Trophoblast cell (in vitro differentiated cells and primary cell): ENCODE data around the gene OVCA2.
A peak's percentile ranks its signal among the peaks of the same experiment; 100 is the strongest.

Source experiments
- DNase-seq, 2 donors: peaks; one replicate each; pipeline ENCODE4 v3.0.0-alpha.2; 2016
- H2AFZ ChIP-seq: 2 replicates; pipeline ENCODE4 v1.6.1; 2013; ENCODE audit warnings: low read length, moderate library complexity, mild to moderate bottlenecking; ENCODE audit not compliant: insufficient read depth, poor library complexity
- H2AK5ac ChIP-seq: 2 replicates; pipeline ENCODE4 v1.6.1; 2013; ENCODE audit warnings: mild to moderate bottlenecking, low read length
- H2BK120ac ChIP-seq: 2 replicates; pipeline ENCODE4 v1.6.1; 2013; ENCODE audit warnings: low read length, mild to moderate bottlenecking, moderate library complexity; ENCODE audit not compliant: insufficient read depth, poor library complexity
- H2BK12ac ChIP-seq: 2 replicates; pipeline ENCODE4 v1.6.1; 2013; ENCODE audit warnings: mild to moderate bottlenecking, low read length, moderate library complexity
- H2BK5ac ChIP-seq: 2 replicates; pipeline ENCODE4 v1.6.1; 2013; ENCODE audit warnings: low read length, low read depth, moderate library complexity, mild to moderate bottlenecking; ENCODE audit not compliant: poor library complexity
- H3K14ac ChIP-seq: 2 replicates; pipeline ENCODE4 v1.6.1; 2013; ENCODE audit warnings: mild to moderate bottlenecking, low read length
- H3K18ac ChIP-seq: 2 replicates; pipeline ENCODE4 v1.6.1; 2013; ENCODE audit warnings: mild to moderate bottlenecking, low read length
- H3K23ac ChIP-seq: 2 replicates; pipeline ENCODE4 v1.6.1; 2013; ENCODE audit warnings: low read length
- H3K27ac ChIP-seq: 2 replicates; pipeline ENCODE4 v1.5.1; 2013; ENCODE audit warnings: low read depth, mild to moderate bottlenecking, inconsistent platforms, low read length, moderate library complexity
- H3K27me3 ChIP-seq: 2 replicates; pipeline ENCODE4 v1.6.1; 2013; ENCODE audit warnings: inconsistent platforms, mild to moderate bottlenecking, low read length, moderate library complexity; ENCODE audit not compliant: insufficient read depth
- H3K36me3 ChIP-seq, 2 experiments: 1 replicate in 1 of 2; 2 replicates in 1 of 2; pipeline ENCODE4 v1.6.1; 2013; ENCODE audit warnings: low read length in 2 of 2, mild to moderate bottlenecking in 2 of 2, moderate library complexity in 1 of 2; ENCODE audit not compliant: insufficient read depth in 2 of 2, control insufficient read depth in 1 of 2
- H3K4ac ChIP-seq: 2 replicates; pipeline ENCODE4 v1.6.1; 2013; ENCODE audit warnings: low read depth, mild to moderate bottlenecking, low read length, moderate library complexity
- H3K4me1 ChIP-seq, 2 experiments: 1 replicate in 1 of 2; 2 replicates in 1 of 2; pipeline ENCODE4 v1.6.1; 2013; ENCODE audit warnings: low read length in 2 of 2, mild to moderate bottlenecking in 2 of 2, moderate library complexity in 1 of 2; ENCODE audit not compliant: insufficient read depth in 2 of 2, control insufficient read depth in 1 of 2
- H3K4me2 ChIP-seq: 2 replicates; pipeline ENCODE4 v1.6.1; 2013; ENCODE audit warnings: inconsistent platforms, mild to moderate bottlenecking, low read length, moderate library complexity
- H3K4me3 ChIP-seq: 2 replicates; pipeline ENCODE4 v1.5.1; 2013; ENCODE audit warnings: mild to moderate bottlenecking, low read depth, low read length, inconsistent platforms
- H3K79me1 ChIP-seq: one replicate; pipeline ENCODE4 v1.6.1; 2013; ENCODE audit warnings: low read length
- H3K79me2 ChIP-seq: 2 replicates; pipeline ENCODE4 v1.6.1; 2013; ENCODE audit warnings: low read length, mild to moderate bottlenecking; ENCODE audit not compliant: control insufficient read depth, insufficient read depth, poor library complexity
- H3K9ac ChIP-seq: 2 replicates; pipeline ENCODE4 v1.6.1; 2013; ENCODE audit warnings: mild to moderate bottlenecking, low read length
- H3K9me3 ChIP-seq: 2 replicates; pipeline ENCODE4 v1.6.1; 2013; ENCODE audit warnings: low read depth, mild to moderate bottlenecking, control low read depth, inconsistent platforms, low read length; ENCODE audit not compliant: insufficient read depth
- H4K12ac ChIP-seq: 2 replicates; pipeline ENCODE4 v1.6.1; 2013; ENCODE audit warnings: low read depth, mild to moderate bottlenecking, low read length, moderate library complexity
- H4K8ac ChIP-seq: 2 replicates; pipeline ENCODE4 v1.6.1; 2013; ENCODE audit warnings: low read depth, mild to moderate bottlenecking, low read length, moderate library complexity
- H4K91ac ChIP-seq: one replicate; pipeline ENCODE4 v1.6.1; 2013; ENCODE audit warnings: low read depth, mild to moderate bottlenecking, low read length, moderate library complexity
- WGBS: extraction: QIAGEN DNeasy Blood & Tissue Kit; methylation state at CpG from one replicate; pipeline ENCODE4 v1.1.7; 2013; ENCODE audit warnings: missing lambda C conversion rate; ENCODE audit not compliant: insufficient read length, insufficient coverage; ENCODE audit errors: extremely low coverage; 5-methylcytosine and 5-hydroxymethylcytosine counted together

Gene OVCA2

DNA sequence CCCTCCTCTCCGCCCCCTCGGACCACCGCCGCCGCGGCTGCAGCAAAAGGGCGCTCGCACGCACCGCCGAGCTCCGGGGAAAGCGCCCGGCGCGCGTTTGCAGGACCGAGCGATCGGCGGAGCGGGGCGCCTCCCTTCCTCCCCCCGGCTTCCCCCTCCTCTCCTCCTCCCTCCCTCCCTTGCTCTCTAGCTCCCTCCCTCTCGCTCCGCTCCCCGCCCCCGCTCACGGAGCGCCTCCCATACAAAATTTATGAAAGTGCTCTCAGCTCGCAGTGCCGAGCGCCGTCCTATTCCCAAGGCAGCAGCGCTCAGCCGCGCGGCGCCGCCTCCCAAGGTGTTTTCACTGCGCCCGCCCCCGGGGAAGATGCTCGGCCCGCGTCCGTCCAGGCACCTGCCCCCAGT is 16.6 kb upstream of the OVCA2 start, which contains the start of gene RTN4RL1:
TSS of gene RTN4RL1 (minus strand) at position 115 of the 402 bp plus-strand sequence. CDS start 469 bp downstream, outside the sequence.
- Histone ChIP-seq H2BK12ac (no peak within 1 kb of the TSS), H3K27me3 (peaks cover 52% of the 10 kb centered on the region), H3K4ac (no peak within 1 kb of the TSS), H3K4me2 (peak within 1 kb of the TSS; percentile 67), H3K79me1 (peaks cover 4% of the 10 kb centered on the region), H3K9ac (no peak within 1 kb of the TSS), H3K36me3 (no peaks in the 10 kb centered on the region), H3K4me3 (peak within 1 kb of the TSS; percentile 39), H3K18ac (no peak within 1 kb of the TSS), H4K91ac (no peak within 1 kb of the TSS), H3K4me1 (peaks cover 4 to 22% of the 10 kb centered on the region in 2 experiments), H3K27ac (no peak within 1 kb of the TSS), H3K23ac (no peak within 1 kb of the TSS), H2BK120ac (no peak within 1 kb of the TSS), H4K8ac (no peak within 1 kb of the TSS), H3K9me3 (peaks cover 4% of the 10 kb centered on the region), H2AFZ (no peak within 1 kb of the TSS), H2AK5ac (no peak within 1 kb of the TSS), H3K14ac (no peak within 1 kb of the TSS), H2BK5ac (no peak within 1 kb of the TSS), H3K79me2 (peaks cover 2% of the 10 kb centered on the region), H4K12ac (no peak within 1 kb of the TSS)
- peak; percentile 22 to 67 for DNase-seq
- WGBS: no CpG with 5 or more reads among the region's 47 CpGs

DNA sequence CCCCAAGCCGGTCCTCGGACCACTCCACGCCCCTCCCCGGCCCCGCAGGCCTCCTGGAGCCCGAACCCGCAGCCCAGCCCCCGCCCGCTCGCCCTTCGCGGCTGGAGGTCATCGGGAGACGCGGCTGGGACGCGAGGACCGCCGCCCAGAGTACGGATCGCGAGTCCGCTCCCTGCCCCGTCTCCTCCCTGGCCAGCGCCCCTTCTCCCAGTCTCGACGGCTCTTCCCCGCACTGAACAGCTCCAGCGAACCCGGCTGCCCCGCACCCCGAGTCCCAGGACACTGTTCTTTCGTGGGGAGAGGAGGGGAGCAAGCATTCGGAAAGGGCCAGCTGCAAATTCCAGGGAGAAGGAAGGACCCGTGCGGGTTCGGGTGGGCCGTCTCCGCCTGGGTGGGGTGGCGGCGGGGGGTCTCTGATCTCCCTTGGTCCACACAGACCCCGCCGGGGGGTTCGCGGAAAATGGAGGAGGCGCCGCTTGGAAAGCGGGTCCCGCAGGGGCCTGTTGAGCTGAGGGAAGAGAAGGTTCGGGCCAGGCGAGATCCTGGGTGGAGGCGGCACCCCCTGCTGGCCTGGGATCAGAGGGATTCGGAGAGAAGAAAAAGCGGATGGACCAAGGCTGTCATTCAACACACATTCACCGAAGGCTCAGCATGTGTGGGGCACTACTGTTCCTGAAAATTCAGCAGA is 16.1 kb upstream of the OVCA2 start:
- Histone ChIP-seq H3K4me3 (no peak overlapping the region), H3K27me3 (peaks cover 52% of the 10 kb centered on the region), H3K79me2 (peaks cover 3% of the 10 kb centered on the region), H3K36me3 (no peaks in the 10 kb centered on the region), H4K12ac (no peak overlapping the region), H3K9ac (no peak overlapping the region), H2BK120ac (no peak overlapping the region), H4K91ac (no peak overlapping the region), H3K4me1 (peaks cover 5 to 24% of the 10 kb centered on the region in 2 experiments), H4K8ac (no peak overlapping the region), H2BK12ac (no peak overlapping the region), H3K27ac (no peak overlapping the region), H2AK5ac (no peak overlapping the region), H3K4me2 (peak overlapping the region; percentile 67), H3K14ac (no peak overlapping the region), H3K23ac (no peak overlapping the region), H2BK5ac (no peak overlapping the region), H3K79me1 (peaks cover 7% of the 10 kb centered on the region), H3K18ac (no peak overlapping the region), H3K4ac (no peak overlapping the region), H2AFZ (no peak overlapping the region), H3K9me3 (peaks cover 4% of the 10 kb centered on the region)
- WGBS: no CpG with 5 or more reads among the region's 55 CpGs
- peak; percentile 47 to 74 for DNase-seq

DNA sequence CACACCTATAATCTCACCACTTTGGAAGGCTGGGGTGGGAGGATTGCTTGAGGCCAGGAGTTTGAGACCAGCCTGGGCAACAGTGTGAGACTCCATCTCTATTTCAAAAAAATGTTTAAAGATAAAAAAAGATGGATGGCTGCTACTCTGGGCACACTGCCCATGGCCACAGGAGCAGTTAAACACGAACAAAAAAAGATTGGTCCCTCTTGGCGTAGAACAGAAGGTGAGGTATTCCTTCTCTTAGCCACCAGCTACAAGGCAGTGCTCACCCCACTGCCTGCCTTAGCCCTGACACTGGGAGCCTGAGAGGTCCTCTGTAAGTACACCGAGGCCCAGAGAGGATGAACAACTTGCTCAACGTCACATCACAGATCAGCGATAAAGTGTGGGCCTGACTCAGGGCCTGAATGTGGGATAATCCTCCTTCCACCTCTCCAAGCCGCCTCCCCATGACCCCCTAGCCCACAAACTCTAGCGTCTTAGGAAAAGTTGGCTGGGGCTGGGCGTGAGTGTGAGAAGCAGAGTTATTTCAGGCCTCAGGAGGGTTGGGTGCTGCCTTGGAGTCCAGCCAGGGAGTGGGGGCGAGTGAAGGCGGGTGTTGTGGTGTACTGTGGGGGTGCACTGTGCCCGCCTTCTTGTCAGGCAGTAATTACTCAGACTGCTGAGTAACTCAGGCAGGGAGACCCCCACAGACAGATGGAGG is 14.1 kb upstream of the OVCA2 start:
- H3K4ac ChIP-seq: no peak overlapping the region
- peaks cover 7 to 26% of the 10 kb centered on the region in 2 experiments for H3K4me1 ChIP-seq
- H3K79me1 ChIP-seq: peaks cover 7% of the 10 kb centered on the region
- H3K4me3 ChIP-seq: no peak overlapping the region
- no peak overlapping the region for H2AK5ac ChIP-seq
- H3K23ac ChIP-seq: no peak overlapping the region
- no peak overlapping the region for H3K27ac ChIP-seq
- WGBS: no CpG with 5 or more reads among the region's 11 CpGs
- H4K91ac ChIP-seq: no peak overlapping the region
- H2BK5ac ChIP-seq: no peak overlapping the region
- H3K9me3 ChIP-seq: peaks cover 3% of the 10 kb centered on the region
- no peak overlapping the region for H2AFZ ChIP-seq
- H3K36me3 ChIP-seq: no peaks in the 10 kb centered on the region
- DNase-seq: no peak
- H3K4me2 ChIP-seq: no peak overlapping the region
- no peak overlapping the region for H4K12ac ChIP-seq
- H3K27me3 ChIP-seq: peaks cover 46% of the 10 kb centered on the region
- peaks cover 3% of the 10 kb centered on the region for H3K79me2 ChIP-seq
- H3K18ac ChIP-seq: no peak overlapping the region
- no peak overlapping the region for H4K8ac ChIP-seq
- no peak overlapping the region for H2BK120ac ChIP-seq
- H3K9ac ChIP-seq: no peak overlapping the region
- H3K14ac ChIP-seq: no peak overlapping the region
- no peak overlapping the region for H2BK12ac ChIP-seq

DNA sequence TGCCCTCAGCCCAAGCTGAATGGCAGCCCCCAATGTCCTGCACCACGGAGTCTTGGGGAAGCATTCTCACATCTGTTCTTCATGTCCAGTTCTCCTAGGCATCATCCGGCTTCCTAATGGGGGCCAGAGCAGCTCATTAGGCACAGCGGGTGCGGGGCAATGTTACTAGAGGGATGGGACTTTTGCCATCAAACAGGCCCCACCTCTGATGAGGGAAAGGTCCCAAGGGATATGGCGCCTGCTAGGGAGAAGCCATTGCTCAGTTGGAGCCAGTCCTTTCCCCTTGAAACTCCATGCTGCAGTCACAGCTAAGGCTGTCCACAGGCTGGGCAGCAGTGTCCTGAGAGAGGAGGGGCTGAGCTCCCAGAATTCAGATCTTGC is 13.6 kb upstream of the OVCA2 start:
- H3K79me1 ChIP-seq: peaks cover 7% of the 10 kb centered on the region
- H3K23ac ChIP-seq: no peak overlapping the region
- H3K27me3 ChIP-seq: peaks cover 40% of the 10 kb centered on the region
- peaks cover 3% of the 10 kb centered on the region for H3K79me2 ChIP-seq
- H2AK5ac ChIP-seq: no peak overlapping the region
- no peaks in the 10 kb centered on the region for H3K36me3 ChIP-seq
- peaks cover 7 to 26% of the 10 kb centered on the region in 2 experiments for H3K4me1 ChIP-seq
- no CpG with 5 or more reads among the region's 5 CpGs for WGBS
- no peak overlapping the region for H3K18ac ChIP-seq
- H4K8ac ChIP-seq: no peak overlapping the region
- no peak overlapping the region for H2BK5ac ChIP-seq
- no peak overlapping the region for H3K4ac ChIP-seq
- H2AFZ ChIP-seq: no peak overlapping the region
- H3K27ac ChIP-seq: no peak overlapping the region
- H3K4me2 ChIP-seq: no peak overlapping the region
- no peak overlapping the region for H3K14ac ChIP-seq
- DNase-seq: no peak
- no peak overlapping the region for H3K4me3 ChIP-seq
- no peak overlapping the region for H3K9ac ChIP-seq
- H2BK12ac ChIP-seq: no peak overlapping the region
- peaks cover 2% of the 10 kb centered on the region for H3K9me3 ChIP-seq
- peak overlapping the region; percentile 13 for H4K91ac ChIP-seq
- no peak overlapping the region for H4K12ac ChIP-seq
- H2BK120ac ChIP-seq: no peak overlapping the region
